HG02981 (cell line): Measurements from ENCODE around the gene DSCAML1.

Source experiments
- ATAC-seq: cut with Tn5 transposase; IDR thresholded peaks from one replicate; pipeline ENCODE4 v1.9.1; 2021; ENCODE audit warnings: mild to moderate bottlenecking, moderate library complexity; ENCODE audit not compliant: unreplicated experiment

Gene DSCAML1

DNA sequence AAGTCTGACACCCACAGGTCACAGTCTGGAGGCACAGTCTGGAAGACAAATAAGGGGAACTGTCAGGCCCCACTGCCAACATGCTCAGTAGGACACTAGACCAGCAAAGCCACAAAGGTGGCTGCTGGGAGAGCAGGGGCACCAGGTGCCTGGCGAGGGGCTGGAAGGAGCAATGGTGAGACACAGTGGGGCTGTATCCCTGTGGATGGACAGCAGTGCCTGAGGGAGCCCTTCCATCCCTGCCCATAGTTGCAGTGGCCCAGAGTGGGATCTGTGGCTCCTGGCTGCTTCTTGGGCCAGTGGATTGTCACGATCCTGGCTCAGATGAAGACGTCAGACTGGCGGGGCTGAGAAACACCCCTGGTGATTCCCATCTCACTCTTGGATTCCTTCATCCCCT, 154.6 kb downstream of the DSCAML1 start:
- ATAC-seq: no peak

DNA sequence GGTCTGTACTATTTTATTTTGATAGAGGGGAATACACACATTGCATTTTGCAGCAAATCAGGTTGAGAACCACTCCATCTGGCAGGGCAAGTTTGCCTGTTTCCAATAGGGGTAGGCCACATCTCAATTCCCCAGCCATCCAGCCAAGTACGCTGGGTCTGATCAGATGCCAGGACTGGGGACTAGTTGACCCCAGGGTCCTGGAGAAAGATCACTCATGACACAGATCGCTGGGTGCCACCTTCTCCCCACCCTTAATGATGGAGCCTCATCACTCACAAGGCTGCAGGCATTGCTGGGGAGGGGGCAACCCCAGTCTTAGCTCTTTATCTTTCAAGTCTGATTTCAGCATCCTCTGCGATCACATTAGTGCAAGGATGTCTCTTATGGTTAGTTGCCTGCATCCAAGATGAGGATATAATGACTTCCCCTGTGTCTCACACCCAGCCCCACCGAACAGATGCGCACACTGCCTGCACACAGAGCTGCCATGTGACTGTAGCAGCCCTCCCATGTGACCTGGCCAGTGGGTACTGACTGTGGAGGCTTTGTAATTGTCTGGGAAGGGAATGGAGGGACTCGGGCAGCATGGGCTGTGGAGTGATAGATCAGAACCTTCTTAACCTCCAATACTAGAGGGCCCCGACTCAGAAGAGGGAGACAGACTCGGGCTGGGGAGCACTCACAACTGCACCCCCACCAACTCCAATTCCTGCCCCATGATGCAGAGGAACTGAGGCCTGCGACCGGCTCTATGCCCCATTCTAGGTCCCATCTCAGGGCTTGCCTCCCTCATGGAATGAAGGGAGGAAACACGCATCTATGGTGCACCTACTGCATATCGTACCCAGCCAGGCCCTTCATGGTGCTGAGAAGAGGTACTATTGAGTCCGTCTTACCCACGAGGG, 155.8 kb downstream of the DSCAML1 start:
- no peak for ATAC-seq

- no peak for ATAC-seq
These were observed 157.0 kb downstream of the DSCAML1 start for GRCh38 chr11:117640041-117640440.

DNA sequence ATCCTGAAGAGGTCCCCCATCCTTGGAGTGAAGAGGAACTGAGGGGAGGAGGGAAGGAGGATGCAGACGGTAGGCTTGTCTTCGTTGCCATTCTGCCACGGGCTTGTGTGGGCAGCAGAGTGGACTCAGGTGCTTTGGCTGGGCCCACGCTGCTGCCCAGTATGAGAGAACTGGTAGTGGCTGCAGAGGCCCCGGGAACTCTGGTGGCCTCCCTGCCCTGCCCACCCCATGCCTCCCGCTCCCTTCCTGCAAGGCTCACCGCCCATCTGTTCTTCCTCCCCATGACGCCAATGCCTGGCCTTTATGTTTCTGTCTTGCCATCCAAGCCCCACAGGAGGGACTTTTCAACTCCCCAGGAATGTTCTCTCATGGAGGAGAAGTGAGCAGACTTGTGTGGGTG, 157.4 kb downstream of the DSCAML1 start:
- ATAC-seq: no peak

GRCh38 chr11:117638911-117639543, 158.0 kb downstream of the DSCAML1 start:
- no peak for ATAC-seq

DNA sequence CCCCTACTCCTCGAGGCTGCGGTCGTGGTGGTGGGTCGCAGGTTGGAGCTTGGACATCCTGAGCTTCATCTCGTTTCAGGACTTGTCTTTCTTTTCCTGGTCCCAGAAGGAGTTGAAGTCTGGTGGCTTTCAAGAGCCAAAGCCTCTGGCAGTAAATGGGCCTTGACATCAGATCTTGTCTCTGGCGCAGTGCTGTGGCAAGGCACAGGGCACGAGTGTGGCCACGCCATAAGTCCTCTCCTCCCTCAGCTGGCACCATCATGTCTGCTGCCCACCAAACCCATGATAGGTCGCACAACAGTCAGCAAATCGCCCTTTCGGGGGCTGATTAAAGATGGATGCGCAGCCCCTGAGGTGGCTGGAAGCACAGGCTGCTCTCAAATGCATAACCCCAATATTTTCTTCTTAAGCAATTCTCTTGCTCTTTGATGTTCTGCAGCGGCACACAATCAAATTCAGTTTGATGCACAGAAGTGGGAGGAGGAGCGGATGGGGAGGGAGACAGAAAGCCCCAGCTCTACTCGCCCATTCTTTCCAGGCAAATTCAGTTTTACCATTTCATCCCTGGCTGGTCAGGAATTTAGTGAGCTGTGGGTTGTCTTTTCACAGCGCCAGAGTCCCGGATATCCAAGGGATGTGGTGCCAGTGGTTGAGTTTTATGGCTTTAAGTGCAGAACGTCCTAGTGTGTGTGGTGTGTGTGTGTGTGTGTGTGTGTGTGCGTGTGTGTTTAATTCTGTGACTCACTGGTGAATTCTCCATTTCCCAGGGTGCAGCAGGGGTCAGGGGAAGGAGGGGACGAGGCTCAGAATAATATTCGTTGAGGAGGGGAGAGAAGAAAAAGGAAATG, 162.0 kb downstream of the DSCAML1 start:
- ATAC-seq: no peak

DNA sequence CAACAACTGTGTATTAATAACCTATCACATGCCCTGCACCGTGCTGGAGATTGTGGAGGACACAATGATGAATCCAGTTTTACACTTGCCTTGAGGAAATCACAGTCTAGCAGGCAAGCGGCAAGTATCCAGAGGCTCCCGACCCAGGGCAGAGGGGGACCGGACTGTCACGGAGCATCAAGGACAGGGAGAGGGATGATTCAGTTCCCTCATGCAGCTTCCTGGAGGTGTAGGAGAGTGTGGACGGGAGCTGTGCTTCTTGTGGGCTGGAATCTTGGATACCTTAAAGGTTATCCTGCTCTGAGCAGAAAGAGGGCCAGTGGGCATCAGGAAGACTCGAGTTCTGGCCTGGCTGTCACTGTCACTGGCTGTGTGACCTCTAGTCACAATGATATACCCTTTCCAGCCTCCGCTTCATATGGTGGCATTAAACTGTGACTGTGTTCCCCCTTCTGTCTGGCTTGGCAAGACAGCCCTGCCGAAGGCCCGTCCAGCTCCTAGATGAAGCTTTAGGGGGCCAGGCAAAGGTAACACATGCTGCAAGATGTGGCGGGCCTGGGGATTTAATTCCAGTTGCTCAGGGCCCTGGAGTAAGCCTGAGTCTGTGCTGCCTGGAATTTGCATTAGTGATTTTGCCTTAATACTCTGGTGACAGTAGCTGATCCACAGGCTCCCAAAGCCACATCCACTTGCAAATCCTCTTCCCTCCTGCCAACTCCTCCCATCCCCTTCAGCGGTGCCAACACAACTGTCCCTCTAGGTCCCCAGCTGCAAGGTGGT, 162.8 kb downstream of the DSCAML1 start:
- no peak for ATAC-seq

GRCh38 chr11:117633186-117633754, 163.7 kb downstream of the DSCAML1 start:
- ATAC-seq: no peak

- ATAC-seq: no peak
These were observed 164.7 kb downstream of the DSCAML1 start for GRCh38 chr11:117632306-117632705.

- no peak for ATAC-seq
These were observed 165.5 kb downstream of the DSCAML1 start for GRCh38 chr11:117631336-117632140.

DNA sequence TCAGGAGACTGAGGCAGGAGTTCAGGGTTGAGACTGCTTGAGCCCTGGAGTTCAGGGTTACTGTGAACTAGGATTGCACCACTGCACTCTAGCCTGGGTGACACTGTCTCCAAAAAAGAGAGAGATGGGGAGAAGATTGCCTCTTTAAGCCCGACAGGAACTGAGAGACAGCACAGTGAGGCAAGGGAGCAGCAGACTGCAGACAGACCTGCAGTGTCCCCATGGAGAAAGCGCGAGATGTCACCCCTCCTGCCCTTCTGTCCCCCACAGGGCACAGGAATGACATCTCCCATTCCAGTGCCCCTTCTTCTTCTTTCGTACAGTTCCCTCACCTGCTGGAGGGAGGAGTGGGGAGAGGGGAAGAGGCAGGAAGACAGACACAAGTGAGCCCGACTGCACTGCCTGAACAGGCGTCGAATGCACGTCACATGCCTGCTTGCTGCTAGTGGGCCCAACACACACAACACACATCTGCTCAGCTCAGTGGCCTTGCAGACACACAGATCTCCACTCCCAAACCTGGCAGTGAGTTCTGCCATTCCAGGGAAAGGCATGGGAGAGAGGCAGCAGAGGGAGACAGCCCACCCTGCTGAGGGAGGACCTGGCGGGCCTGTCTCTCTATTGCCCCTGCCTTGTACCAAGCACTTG, 167.0 kb downstream of the DSCAML1 start:
- ATAC-seq: no peak

GRCh38 chr11:117629146-117629545, 167.9 kb downstream of the DSCAML1 start:
- no peak for ATAC-seq

DNA sequence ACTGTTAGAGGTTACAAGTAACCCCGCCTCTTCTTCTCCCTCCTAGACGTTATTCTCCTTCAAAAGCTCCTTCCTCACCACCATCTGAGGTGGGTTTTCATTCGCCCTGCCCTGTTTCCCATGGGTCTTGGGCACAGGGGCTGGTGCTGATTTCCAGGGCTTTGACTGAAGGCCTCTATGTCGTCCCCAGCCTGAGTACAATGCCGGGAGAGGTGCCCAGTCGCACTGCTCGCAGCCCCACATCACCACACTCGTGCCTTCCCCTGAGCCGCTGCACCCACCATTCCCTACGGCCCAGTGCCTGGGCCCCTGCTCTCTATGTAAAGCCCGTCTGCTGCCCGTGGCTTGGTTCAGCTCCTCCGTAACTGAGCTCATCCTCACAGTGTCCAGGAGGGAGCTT, 169.8 kb downstream of the DSCAML1 start:
- ATAC-seq: no peak

DNA sequence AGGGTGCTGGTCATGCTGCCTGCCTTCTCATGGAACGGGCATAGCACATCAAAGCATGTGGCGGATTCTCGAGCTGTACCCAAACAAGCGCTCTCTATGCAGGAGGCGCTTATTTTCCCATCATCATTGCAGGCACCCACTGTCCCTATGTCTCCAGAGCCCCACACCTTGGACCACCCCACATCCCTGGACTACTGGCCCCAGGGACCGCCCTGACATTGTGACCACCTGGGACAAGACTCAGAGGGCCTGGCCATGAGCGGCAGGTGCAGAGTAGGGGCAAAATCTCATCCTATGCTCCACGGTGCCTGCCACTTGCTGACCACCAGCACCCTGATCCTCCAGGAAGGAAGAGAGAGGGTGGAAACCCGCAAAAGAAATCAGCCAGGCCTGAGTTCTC, 170.4 kb downstream of the DSCAML1 start:
- ATAC-seq: no peak

GRCh38 chr11:117625237-117625636, 171.8 kb downstream of the DSCAML1 start:
- ATAC-seq: no peak

- ATAC-seq: no peak
These were observed 173.2 kb downstream of the DSCAML1 start for GRCh38 chr11:117623831-117624271.

GRCh38 chr11:117621226-117621625, 175.8 kb downstream of the DSCAML1 start:
- no peak for ATAC-seq

DNA sequence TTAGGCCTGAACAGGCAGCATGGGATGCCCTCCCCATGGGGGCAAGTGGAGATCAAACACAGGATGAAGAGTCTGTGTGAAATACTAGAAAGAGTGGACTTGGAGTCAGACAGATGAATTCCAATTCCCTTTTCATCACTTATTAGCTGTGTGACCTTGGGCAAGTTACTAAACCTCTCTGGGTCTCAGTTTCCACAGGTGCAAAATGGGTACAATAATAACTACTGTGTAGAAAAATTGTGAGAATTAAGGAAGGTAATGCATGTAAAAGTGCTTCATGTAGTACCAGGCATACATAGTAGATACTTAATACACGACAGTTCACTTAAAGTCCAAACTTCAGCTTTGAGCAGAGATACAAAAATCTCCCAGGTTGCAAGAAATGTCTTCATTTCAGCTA, 176.4 kb downstream of the DSCAML1 start:
- ATAC-seq: no peak

GRCh38 chr11:117620086-117620485, 176.9 kb downstream of the DSCAML1 start:
- ATAC-seq: no peak
